SJCRH30 (cell line): ENCODE results near the gene PCCA. TPM values are rescaled to one million over a fixed set of nuclear protein-coding genes. Genes with fewer than 3 reads are reported as not detected.
"Not testable (repeated sequence)": the region's sequence is repeated elsewhere in the genome, so short reads cannot be mapped to it uniquely, and the experiment has no call there.

Experiments used
- DNase-seq, 2 experiments: peaks; one replicate each; pipeline ENCODE4 v3.0.0-alpha.2; 2015 to 2020
- H3K27ac ChIP-seq: fragments of 250-450 bp; sonication (Bioruptor Pico); 2 replicates; pipeline ENCODE4 v1.5.1; 2020; ENCODE audit warnings: mild to moderate bottlenecking, moderate library complexity
- H3K27me3 ChIP-seq: fragments of 250-450 bp; sonication (Bioruptor Pico); 2 replicates; pipeline ENCODE4 v1.5.1; 2020; ENCODE audit warnings: mild to moderate bottlenecking, moderate library complexity
- H3K36me3 ChIP-seq: fragments of 250-450 bp; sonication (Bioruptor Pico); 2 replicates; pipeline ENCODE4 v1.5.1; 2020; ENCODE audit warnings: mild to moderate bottlenecking, moderate library complexity
- H3K4me1 ChIP-seq: fragments of 250-450 bp; sonication (Bioruptor Pico); 2 replicates; pipeline ENCODE4 v1.5.1; 2020; ENCODE audit warnings: mild to moderate bottlenecking, moderate library complexity
- H3K4me3 ChIP-seq: fragments of 250-450 bp; sonication (Bioruptor Pico); 2 replicates; pipeline ENCODE4 v1.5.1; 2020; ENCODE audit warnings: mild to moderate bottlenecking, moderate library complexity
- H3K9me3 ChIP-seq: fragments of 250-450 bp; sonication (Bioruptor Pico); replicated peaks from 2 replicates; pipeline ENCODE4 v1.5.1; 2020; ENCODE audit warnings: mild to moderate bottlenecking, moderate library complexity
- total RNA-seq: library from RNA; depleted of rRNA; stranded (reverse); fragments of >200 nt; shearing (Covaris generic); gene quantifications from 2 replicates; pipeline ENCODE4 v1.2.3, GENCODE V29; 2014

The PCCA gene
- total RNA-seq, 1 experiment from 2014 or later, result 23.4 TPM

- Histone ChIP-seq H3K27ac (peak overlapping the region; percentile 74), H3K4me1 (peaks cover 35% of the 10 kb centered on the region), H3K27me3 (no peaks in the 10 kb centered on the region), H3K4me3 (no peak overlapping the region), H3K36me3 (no peaks in the 10 kb centered on the region; the same call in 1 of the 2 replicates), H3K9me3 (no peaks in the 10 kb centered on the region)
- DNase-seq, result no peak
These were observed 273.5 kb downstream of the PCCA start for GRCh38 chr13:100362371-100362770.

GRCh38 chr13:100362781-100363180 lies 273.9 kb downstream of the PCCA start:
- no peak for DNase-seq
- Histone ChIP-seq H3K27ac (peak overlapping the region; percentile 74), H3K36me3 (no peaks in the 10 kb centered on the region; the same call in 1 of the 2 replicates), H3K9me3 (no peaks in the 10 kb centered on the region), H3K4me1 (peaks cover 35% of the 10 kb centered on the region), H3K4me3 (no peak overlapping the region; the same call in 1 of the 2 replicates), H3K27me3 (no peaks in the 10 kb centered on the region)

GRCh38 chr13:100363285-100363711 lies 274.4 kb downstream of the PCCA start:
- H3K4me1 ChIP-seq, result peaks cover 35% of the 10 kb centered on the region
- H3K27ac ChIP-seq, result peak overlapping the region; percentile 74
- no peaks in the 10 kb centered on the region; the same call in 1 of the 2 replicates for H3K36me3 ChIP-seq
- peak; percentile 45 to 71 for DNase-seq
- no peak overlapping the region for H3K4me3 ChIP-seq
- H3K9me3 ChIP-seq, result no peaks in the 10 kb centered on the region
- H3K27me3 ChIP-seq, result no peaks in the 10 kb centered on the region

- no peaks in the 10 kb centered on the region for H3K27me3 ChIP-seq
- H3K9me3 ChIP-seq, result no peaks in the 10 kb centered on the region
- H3K4me1 ChIP-seq, result peaks cover 35% of the 10 kb centered on the region
- no peak for DNase-seq
- no peaks in the 10 kb centered on the region; the same call in 1 of the 2 replicates for H3K36me3 ChIP-seq
- H3K27ac ChIP-seq, result peak overlapping the region; percentile 74
- no peak overlapping the region for H3K4me3 ChIP-seq
These were observed 275.0 kb downstream of the PCCA start for GRCh38 chr13:100363874-100364273.

GRCh38 chr13:100364591-100364990 lies 275.7 kb downstream of the PCCA start:
- Histone ChIP-seq H3K9me3 (no peaks in the 10 kb centered on the region), H3K4me1 (peaks cover 37% of the 10 kb centered on the region), H3K36me3 (no peaks in the 10 kb centered on the region; the same call in 1 of the 2 replicates), H3K27ac (no peak overlapping the region), H3K27me3 (no peaks in the 10 kb centered on the region), H3K4me3 (no peak overlapping the region)
- no peak for DNase-seq

GRCh38 chr13:100365680-100366079 lies 276.8 kb downstream of the PCCA start:
- H3K9me3 ChIP-seq, result no peaks in the 10 kb centered on the region
- H3K27me3 ChIP-seq, result no peaks in the 10 kb centered on the region
- peaks cover 39% of the 10 kb centered on the region for H3K4me1 ChIP-seq
- no peak for DNase-seq
- H3K4me3 ChIP-seq, result no peak overlapping the region
- no peak overlapping the region for H3K27ac ChIP-seq
- H3K36me3 ChIP-seq, result no peaks in the 10 kb centered on the region; the same call in 1 of the 2 replicates

- Histone ChIP-seq H3K36me3 (no peaks in the 10 kb centered on the region), H3K4me3 (no peak overlapping the region), H3K27ac (no peak overlapping the region), H3K9me3 (0 out of 2 replicates have a peak, but pooled peaks cover 9% of the 10 kb centered on the region), H3K27me3 (no peaks in the 10 kb centered on the region), H3K4me1 (no peaks in the 10 kb centered on the region)
- no peak for DNase-seq
These were observed 289.6 kb downstream of the PCCA start for GRCh38 chr13:100378533-100378932.

- Histone ChIP-seq H3K4me3 (no peak overlapping the region), H3K4me1 (no peaks in the 10 kb centered on the region), H3K27ac (no peak overlapping the region), H3K36me3 (no peaks in the 10 kb centered on the region), H3K9me3 (0 out of 2 replicates have a peak, but pooled peaks cover 9% of the 10 kb centered on the region), H3K27me3 (no peaks in the 10 kb centered on the region)
- no peak for DNase-seq
These were observed 292.8 kb downstream of the PCCA start for GRCh38 chr13:100381595-100382224.

GRCh38 chr13:100382785-100383184 lies 293.9 kb downstream of the PCCA start:
- H3K27ac ChIP-seq, result no peak overlapping the region
- 0 out of 2 replicates have a peak, but pooled peaks cover 8% of the 10 kb centered on the region for H3K9me3 ChIP-seq
- no peaks in the 10 kb centered on the region for H3K27me3 ChIP-seq
- no peak for DNase-seq
- H3K4me1 ChIP-seq, result no peaks in the 10 kb centered on the region
- no peaks in the 10 kb centered on the region for H3K36me3 ChIP-seq
- no peak overlapping the region for H3K4me3 ChIP-seq

GRCh38 chr13:100387416-100387815 lies 298.5 kb downstream of the PCCA start:
- H3K4me1 ChIP-seq, result peaks cover 6% of the 10 kb centered on the region
- no peaks in the 10 kb centered on the region for H3K27me3 ChIP-seq
- no peak overlapping the region for H3K4me3 ChIP-seq
- no peak for DNase-seq
- no peaks in the 10 kb centered on the region for H3K9me3 ChIP-seq
- H3K36me3 ChIP-seq, result no peaks in the 10 kb centered on the region
- no peak overlapping the region for H3K27ac ChIP-seq

- peaks cover 12% of the 10 kb centered on the region for H3K4me1 ChIP-seq
- not testable (repeated sequence) for H3K27me3 ChIP-seq, H3K4me3 ChIP-seq, H3K9me3 ChIP-seq, H3K36me3 ChIP-seq, H3K27ac ChIP-seq, DNase-seq
These were observed 299.3 kb downstream of the PCCA start for GRCh38 chr13:100388150-100388549.

- no peaks in the 10 kb centered on the region for H3K9me3 ChIP-seq
- no peak overlapping the region for H3K27ac ChIP-seq
- peaks cover 20% of the 10 kb centered on the region for H3K4me1 ChIP-seq
- no peaks in the 10 kb centered on the region for H3K27me3 ChIP-seq
- no peaks in the 10 kb centered on the region for H3K36me3 ChIP-seq
- DNase-seq, result no peak
- H3K4me3 ChIP-seq, result no peak overlapping the region
These were observed 300.0 kb downstream of the PCCA start for GRCh38 chr13:100388923-100389322.

- Histone ChIP-seq H3K4me3 (no peak overlapping the region), H3K27ac (no peak overlapping the region), H3K36me3 (no peaks in the 10 kb centered on the region), H3K4me1 (peaks cover 27% of the 10 kb centered on the region), H3K9me3 (no peaks in the 10 kb centered on the region), H3K27me3 (no peaks in the 10 kb centered on the region)
- DNase-seq, result no peak
These were observed 300.7 kb downstream of the PCCA start for GRCh38 chr13:100389617-100390016.

GRCh38 chr13:100392709-100393630 lies 304.1 kb downstream of the PCCA start:
- Histone ChIP-seq H3K9me3 (no peaks in the 10 kb centered on the region), H3K36me3 (no peaks in the 10 kb centered on the region), H3K4me3 (no peak overlapping the region), H3K4me1 (peaks cover 35% of the 10 kb centered on the region), H3K27me3 (no peaks in the 10 kb centered on the region), H3K27ac (peak overlapping the region; percentile 72)
- peak; percentile 86 to 90 for DNase-seq
